ENCODE data around the gene TXLNB. TPM values are rescaled to one million over a fixed set of nuclear protein-coding genes. Genes with fewer than 3 reads are reported as not detected.

Gene TXLNB
- total RNA-seq, 2 experiments from 2014 or later: 0.11 to 0.22 TPM

DNA sequence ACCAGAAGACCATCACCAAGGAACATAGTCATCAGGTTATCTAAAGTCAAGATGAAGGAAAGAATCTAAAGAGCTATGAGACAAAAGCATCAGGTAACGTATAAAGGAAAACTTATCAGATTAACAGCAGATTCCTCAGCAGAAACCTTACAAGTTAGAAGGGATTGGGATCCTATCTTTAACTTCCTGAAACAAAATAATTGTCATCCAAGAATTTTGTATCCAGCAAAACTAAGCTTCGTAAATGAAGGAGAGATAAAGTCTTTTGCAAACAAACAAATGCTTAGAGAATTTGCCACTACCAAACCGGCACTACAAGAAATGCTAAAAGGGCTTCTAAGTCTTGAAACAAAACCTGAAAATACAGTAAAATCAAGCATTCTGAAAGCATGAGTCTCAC is 86.0 kb downstream of the TXLNB start:
- no peaks in the 10 kb centered on the region for H3K27me3 Mint-ChIP-seq
- CTCF ChIA-PET: interaction anchor here (1.1 kb wide), 1 partner anchor 14 kb away, joined by 3 read pairs; no protein-coding TSS in a partner anchor
- ATAC-seq: no peak

DNA sequence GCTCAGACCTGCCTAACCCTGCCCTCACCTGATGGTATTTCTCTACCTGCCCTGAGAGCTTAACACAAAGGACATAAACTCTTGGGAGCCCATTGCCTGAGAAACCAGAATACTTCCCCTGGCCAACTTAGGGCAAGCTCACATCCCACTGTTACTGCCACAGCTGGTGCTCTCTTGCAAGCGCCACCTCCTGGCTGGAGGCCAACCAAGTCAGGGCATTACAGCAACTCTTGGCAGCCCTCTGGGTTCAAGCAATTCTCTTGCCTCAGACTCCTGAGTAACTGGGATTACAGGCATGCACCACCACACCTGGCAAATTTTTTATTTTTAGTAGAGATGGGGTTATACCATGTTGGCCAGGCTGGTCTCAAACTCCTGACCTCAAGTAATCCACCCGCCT is 86.8 kb downstream of the TXLNB start:
- DNase-seq: no peak
- POLR2A ChIA-PET: no interaction called here

More for the DNA sequence above, 86.0 kb downstream of the TXLNB start:
- Mint-ChIP-seq H3K36me3 (ENCODE audit: low read depth) (peaks cover 24% of the 10 kb centered on the region), H3K9me3 (peaks cover 44% of the 10 kb centered on the region), H3K4me1 (ENCODE audit: low read depth) (peaks cover 6% of the 10 kb centered on the region), H3K4me3 (no peak overlapping the region), H3K27ac (no peak overlapping the region)
- intact Hi-C loops (cut with micrococcal nuclease): no loop called here
- TF ChIP-seq, protein P1, sequence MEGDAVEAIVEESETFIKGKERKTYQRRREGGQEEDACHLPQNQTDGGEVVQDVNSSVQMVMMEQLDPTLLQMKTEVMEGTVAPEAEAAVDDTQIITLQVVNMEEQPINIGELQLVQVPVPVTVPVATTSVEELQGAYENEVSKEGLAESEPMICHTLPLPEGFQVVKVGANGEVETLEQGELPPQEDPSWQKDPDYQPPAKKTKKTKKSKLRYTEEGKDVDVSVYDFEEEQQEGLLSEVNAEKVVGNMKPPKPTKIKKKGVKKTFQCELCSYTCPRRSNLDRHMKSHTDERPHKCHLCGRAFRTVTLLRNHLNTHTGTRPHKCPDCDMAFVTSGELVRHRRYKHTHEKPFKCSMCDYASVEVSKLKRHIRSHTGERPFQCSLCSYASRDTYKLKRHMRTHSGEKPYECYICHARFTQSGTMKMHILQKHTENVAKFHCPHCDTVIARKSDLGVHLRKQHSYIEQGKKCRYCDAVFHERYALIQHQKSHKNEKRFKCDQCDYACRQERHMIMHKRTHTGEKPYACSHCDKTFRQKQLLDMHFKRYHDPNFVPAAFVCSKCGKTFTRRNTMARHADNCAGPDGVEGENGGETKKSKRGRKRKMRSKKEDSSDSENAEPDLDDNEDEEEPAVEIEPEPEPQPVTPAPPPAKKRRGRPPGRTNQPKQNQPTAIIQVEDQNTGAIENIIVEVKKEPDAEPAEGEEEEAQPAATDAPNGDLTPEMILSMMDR (IDR thresholded peaks at IDR 0.05): no peak
- no peak for DNase-seq
- POLR2A ChIA-PET: no interaction called here

GRCh38 chr6:139201378-139201777 is 90.4 kb downstream of the TXLNB start:
- H3K27ac Mint-ChIP-seq: no peak overlapping the region
- peaks cover 4% of the 10 kb centered on the region for H3K36me3 Mint-ChIP-seq (ENCODE audit: low read depth)
- peaks cover 8% of the 10 kb centered on the region for H3K9me3 Mint-ChIP-seq
- H3K27me3 Mint-ChIP-seq: no peaks in the 10 kb centered on the region
- ATAC-seq (no peak), DNase-seq (no peak)
- POLR2A ChIA-PET: no interaction called here
- no peak overlapping the region for H3K4me3 Mint-ChIP-seq
- TF ChIP-seq, protein P1 (IDR thresholded peaks at IDR 0.05): no peak
- CTCF ChIA-PET: interaction anchor here (0.9 to 3.2 kb wide), 3 partner anchors 18 to 84 kb away, joined by 3 to 12 read pairs (median 6); no protein-coding TSS in a partner anchor
- intact Hi-C loops (cut with micrococcal nuclease): no loop called here
- H3K4me1 Mint-ChIP-seq (ENCODE audit: low read depth): no peaks in the 10 kb centered on the region

More for the DNA sequence above, 86.8 kb downstream of the TXLNB start:
- intact Hi-C loops (cut with micrococcal nuclease): no loop called here
- TF ChIP-seq, protein P1 (IDR thresholded peaks at IDR 0.05): no peak
- Mint-ChIP-seq H3K4me1 (ENCODE audit: low read depth) (no peaks in the 10 kb centered on the region), H3K36me3 (ENCODE audit: low read depth) (peaks cover 21% of the 10 kb centered on the region), H3K27me3 (no peaks in the 10 kb centered on the region), H3K27ac (no peak overlapping the region), H3K4me3 (no peak overlapping the region), H3K9me3 (peaks cover 37% of the 10 kb centered on the region)
- no peak for ATAC-seq
- CTCF ChIA-PET: interaction anchor here (0.7 to 1.4 kb wide), 3 partner anchors 14 to 165 kb away, joined by 3 to 5 read pairs (median 4); no protein-coding TSS in a partner anchor

- no peak for ATAC-seq
- Mint-ChIP-seq H3K36me3 (ENCODE audit: low read depth) (no peaks in the 10 kb centered on the region), H3K4me1 (ENCODE audit: low read depth) (no peaks in the 10 kb centered on the region), H3K4me3 (no peak overlapping the region), H3K27me3 (no peaks in the 10 kb centered on the region), H3K27ac (no peak overlapping the region), H3K9me3 (peaks cover 8% of the 10 kb centered on the region)
- ChIA-PET POLR2A (no interaction called here), CTCF (interaction anchor here (0.9 to 3.2 kb wide), 3 partner anchors 18 to 166 kb away, joined by 3 to 12 read pairs (median 3); no protein-coding TSS in a partner anchor)
- intact Hi-C loops (cut with micrococcal nuclease): no loop called here
- TF ChIP-seq, protein P1 (IDR thresholded peaks at IDR 0.05): no peak
- DNase-seq: no peak
Observed at GRCh38 chr6:139198529-139199288, 93.1 kb downstream of the TXLNB start.

DNA sequence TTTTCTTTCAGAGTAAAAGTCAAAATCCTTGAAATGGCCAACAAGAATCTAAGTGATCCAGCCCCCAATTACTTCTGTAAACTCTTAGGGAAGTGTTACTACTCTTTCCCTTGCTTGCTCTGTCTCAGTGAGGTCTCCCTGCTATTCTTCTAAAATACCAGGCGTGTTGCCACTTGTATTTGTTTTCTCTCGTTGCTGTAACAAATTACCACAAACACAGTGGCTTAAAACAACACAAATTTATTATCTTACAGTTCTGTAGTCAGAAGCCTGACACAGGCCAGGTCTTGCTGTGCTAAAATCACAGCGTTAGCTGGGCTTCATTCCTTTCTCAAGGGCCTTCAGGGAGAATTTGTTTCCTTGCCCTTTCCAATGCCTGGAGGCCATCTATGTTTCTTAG is 97.1 kb downstream of the TXLNB start:
- DNase-seq (no peak), ATAC-seq (no peak)
- TF ChIP-seq, protein P1 (IDR thresholded peaks at IDR 0.05): no peak
- intact Hi-C loops (cut with micrococcal nuclease): no loop called here
- Mint-ChIP-seq H3K9me3 (peaks cover 8% of the 10 kb centered on the region), H3K36me3 (ENCODE audit: low read depth) (no peaks in the 10 kb centered on the region), H3K27ac (no peak overlapping the region), H3K27me3 (no peaks in the 10 kb centered on the region), H3K4me3 (no peak overlapping the region), H3K4me1 (ENCODE audit: low read depth) (no peaks in the 10 kb centered on the region)
- POLR2A ChIA-PET: no interaction called here
- CTCF ChIA-PET: no interaction called here
